GM23338 (cell line): ENCODE results near the gene NUP214. TPM values are rescaled to one million over a fixed set of nuclear protein-coding genes. Genes with fewer than 3 reads are reported as not detected.

Experiments used
- ATAC-seq: fragments of 200-7000 bp; cut with Tn5 transposase; 3 replicates; pipeline ENCODE4 v1.9.1; 2020
- DNase-seq: peaks from one replicate; pipeline ENCODE4 v3.0.0-alpha.2; 2015; ENCODE audit warnings: low spot score
- H2AFZ ChIP-seq: fragments of 200-600 bp; sonication (generic); 2 replicates; pipeline ENCODE4 v1.8.0; 2016; ENCODE audit warnings: antibody characterized with exemption, mild to moderate bottlenecking, moderate library complexity
- H3F3A ChIP-seq: fragments of 200-600 bp; sonication (generic); replicated peaks from 2 replicates; pipeline ENCODE4 v1.8.0; 2017; ENCODE audit warnings: antibody characterized with exemption, mixed run types, low read depth
- H3K27ac ChIP-seq: fragments of 200-600 bp; sonication (generic); 2 replicates; pipeline ENCODE4 v1.6.1; 2016; ENCODE audit warnings: low read depth
- H3K27me3 ChIP-seq: fragments of 200-600 bp; sonication (generic); 2 replicates; pipeline ENCODE4 v1.8.0; 2016; ENCODE audit warnings: mild to moderate bottlenecking, mixed run types, moderate library complexity; ENCODE audit not compliant: insufficient read depth
- H3K36me3 ChIP-seq: fragments of 200-600 bp; sonication (generic); 2 replicates; pipeline ENCODE4 v1.8.0; 2016; ENCODE audit warnings: mild to moderate bottlenecking; ENCODE audit not compliant: insufficient read depth
- H3K4me1 ChIP-seq: fragments of 200-600 bp; sonication (generic); 2 replicates; pipeline ENCODE4 v1.8.0; 2016; ENCODE audit warnings: mild to moderate bottlenecking, moderate library complexity; ENCODE audit not compliant: insufficient read depth
- H3K4me2 ChIP-seq: fragments of 200-600 bp; sonication (generic); 2 replicates; pipeline ENCODE4 v1.7.1; 2017; ENCODE audit warnings: mixed run types
- H3K4me3 ChIP-seq: fragments of 200-600 bp; sonication (generic); 2 replicates; pipeline ENCODE4 v1.6.1; 2016; ENCODE audit warnings: mixed run types
- H3K79me2 ChIP-seq: fragments of 200-600 bp; sonication (generic); replicated peaks from 2 replicates; pipeline ENCODE4 v1.8.0; 2017; ENCODE audit warnings: mild to moderate bottlenecking; ENCODE audit not compliant: insufficient read depth
- H3K9me2 ChIP-seq: fragments of 200-600 bp; sonication (generic); 2 replicates; pipeline ENCODE4 v1.8.0; 2017; ENCODE audit not compliant: insufficient read depth
- H4K20me1 ChIP-seq: fragments of 200-600 bp; sonication (generic); replicated peaks from 2 replicates; pipeline ENCODE4 v1.8.0; 2017; ENCODE audit warnings: mild to moderate bottlenecking; ENCODE audit not compliant: insufficient read depth
- H3K27ac Mint-ChIP-seq: 2 replicates; pipeline ENCODE4 v1.8.0; 2020; ENCODE audit warnings: inconsistent platforms, mild to moderate bottlenecking, moderate library complexity, mixed read lengths
- H3K27me3 Mint-ChIP-seq: 3 replicates; pipeline ENCODE4 v1.8.0; 2022; ENCODE audit warnings: low read depth, mild to moderate bottlenecking, moderate library complexity, mixed read lengths, inconsistent platforms; ENCODE audit not compliant: insufficient read depth, poor library complexity
- H3K36me3 Mint-ChIP-seq: 3 replicates; pipeline ENCODE4 v1.8.0; 2021; ENCODE audit warnings: low read depth, mild to moderate bottlenecking, inconsistent platforms, moderate library complexity, mixed read lengths
- H3K4me1 Mint-ChIP-seq: 3 replicates; pipeline ENCODE4 v1.8.0; 2020; ENCODE audit warnings: mild to moderate bottlenecking, inconsistent platforms, mixed read lengths
- H3K4me3 Mint-ChIP-seq: 3 replicates; pipeline ENCODE4 v1.8.0; 2021; ENCODE audit warnings: moderate library complexity, mild to moderate bottlenecking, inconsistent platforms, mixed read lengths
- H3K9me3 Mint-ChIP-seq: 3 replicates; pipeline ENCODE4 v1.8.0; 2020; ENCODE audit warnings: moderate library complexity, mild to moderate bottlenecking, inconsistent platforms, mixed read lengths
- EZH2 ChIP-seq: fragments of 200-600 bp; sonication (generic); IDR thresholded peaks from one replicate; pipeline ENCODE4 v1.8.0; 2017; ENCODE audit warnings: antibody characterized with exemption, mild to moderate bottlenecking, low read depth; ENCODE audit not compliant: unreplicated experiment
- NANOG ChIP-seq: IDR thresholded peaks from 2 replicates; pipeline ENCODE4 v1.6.1; 2016; ENCODE audit warnings: antibody characterized with exemption, borderline replicate concordance
- STAT1 ChIP-seq: IDR thresholded peaks from one replicate; pipeline ENCODE4 v1.6.1; 2016; ENCODE audit warnings: antibody characterized with exemption; ENCODE audit not compliant: unreplicated experiment
- ZNF331 ChIP-seq: fragments of 250-450 bp; sonication (Bioruptor Pico); IDR thresholded peaks from 2 replicates; pipeline ENCODE4 v1.5.0; 2020; ENCODE audit warnings: low read depth, mild to moderate bottlenecking, moderate library complexity
- polyA plus RNA-seq: library from polyadenylated mRNA; unstranded; fragments of >200 nt; fragmentation: Nextera tagmentation; extraction: Ambion mirVana; gene quantifications from 2 replicates; pipeline ENCODE4 v1.2.1, GENCODE V29; 2016
- total RNA-seq: library from RNA; depleted of rRNA; stranded (reverse); fragments of >200 nt; shearing (Covaris generic); gene quantifications from 2 replicates; pipeline ENCODE4 v1.2.3, GENCODE V29; 2014
- TF ChIP-seq, protein P1 (sequence below): IDR thresholded peaks from one replicate; pipeline ENCODE4 v1.6.1; 2018; ENCODE audit warnings: antibody characterized with exemption; ENCODE audit not compliant: unreplicated experiment
- TF ChIP-seq, protein P2 (sequence below), 2 experiments: fragments of 200-600 bp in 1 of 2; sonication (generic) in 1 of 2; conservative IDR thresholded peaks; 2 replicates each; pipeline versions ENCODE4 v1.5.1 to v1.6.1; 2016 to 2017; ENCODE audit warnings: antibody characterized with exemption in 2 of 2, low read depth in 2 of 2, mild to moderate bottlenecking in 2 of 2, moderate library complexity in 1 of 2
- TF ChIP-seq, protein P3 (sequence below): fragments of 250-450 bp; sonication (Bioruptor Pico); IDR thresholded peaks from 2 replicates; pipeline ENCODE4 v1.5.0; 2020; ENCODE audit warnings: mild to moderate bottlenecking, moderate library complexity

The NUP214 gene
- total and polyA plus RNA-seq, 2 experiments from 2014 or later, result 36.0 to 57.0 TPM

DNA sequence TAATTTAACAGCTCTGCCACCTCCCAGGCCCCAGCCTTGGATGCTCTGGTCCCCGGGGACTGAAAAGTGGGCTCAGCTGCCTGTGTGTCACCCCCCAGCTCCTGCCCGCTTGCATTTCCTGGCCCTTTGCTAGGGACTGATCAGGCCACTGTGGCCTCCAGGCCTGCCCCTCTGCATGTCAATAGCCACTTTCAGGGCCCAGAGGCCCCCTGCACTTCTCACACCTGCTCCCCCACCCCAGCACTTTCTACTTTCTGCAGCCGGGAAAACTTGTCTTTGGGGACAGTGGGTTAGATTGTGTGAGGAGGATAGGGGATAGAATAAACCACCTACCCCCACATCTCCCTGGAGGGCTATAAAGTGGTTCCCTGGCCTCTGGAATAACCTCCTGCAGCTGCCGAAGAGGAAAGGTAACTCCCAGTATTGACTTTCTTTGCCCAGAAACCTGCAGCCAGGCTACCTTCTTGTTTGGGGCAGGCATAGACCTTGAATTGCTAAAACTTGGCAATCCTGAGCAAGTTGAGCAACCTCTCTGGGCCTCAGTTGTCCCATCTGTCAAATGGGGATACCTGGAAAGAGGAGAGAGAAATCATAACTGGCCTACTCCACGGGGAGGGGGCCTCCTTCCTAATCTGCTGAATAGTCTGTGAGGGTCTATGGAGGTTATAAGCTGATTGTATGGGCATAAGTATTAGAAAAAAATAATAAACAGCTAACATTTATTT is 21.2 kb upstream of the NUP214 start (continued):
- TF ChIP-seq, protein P1, sequence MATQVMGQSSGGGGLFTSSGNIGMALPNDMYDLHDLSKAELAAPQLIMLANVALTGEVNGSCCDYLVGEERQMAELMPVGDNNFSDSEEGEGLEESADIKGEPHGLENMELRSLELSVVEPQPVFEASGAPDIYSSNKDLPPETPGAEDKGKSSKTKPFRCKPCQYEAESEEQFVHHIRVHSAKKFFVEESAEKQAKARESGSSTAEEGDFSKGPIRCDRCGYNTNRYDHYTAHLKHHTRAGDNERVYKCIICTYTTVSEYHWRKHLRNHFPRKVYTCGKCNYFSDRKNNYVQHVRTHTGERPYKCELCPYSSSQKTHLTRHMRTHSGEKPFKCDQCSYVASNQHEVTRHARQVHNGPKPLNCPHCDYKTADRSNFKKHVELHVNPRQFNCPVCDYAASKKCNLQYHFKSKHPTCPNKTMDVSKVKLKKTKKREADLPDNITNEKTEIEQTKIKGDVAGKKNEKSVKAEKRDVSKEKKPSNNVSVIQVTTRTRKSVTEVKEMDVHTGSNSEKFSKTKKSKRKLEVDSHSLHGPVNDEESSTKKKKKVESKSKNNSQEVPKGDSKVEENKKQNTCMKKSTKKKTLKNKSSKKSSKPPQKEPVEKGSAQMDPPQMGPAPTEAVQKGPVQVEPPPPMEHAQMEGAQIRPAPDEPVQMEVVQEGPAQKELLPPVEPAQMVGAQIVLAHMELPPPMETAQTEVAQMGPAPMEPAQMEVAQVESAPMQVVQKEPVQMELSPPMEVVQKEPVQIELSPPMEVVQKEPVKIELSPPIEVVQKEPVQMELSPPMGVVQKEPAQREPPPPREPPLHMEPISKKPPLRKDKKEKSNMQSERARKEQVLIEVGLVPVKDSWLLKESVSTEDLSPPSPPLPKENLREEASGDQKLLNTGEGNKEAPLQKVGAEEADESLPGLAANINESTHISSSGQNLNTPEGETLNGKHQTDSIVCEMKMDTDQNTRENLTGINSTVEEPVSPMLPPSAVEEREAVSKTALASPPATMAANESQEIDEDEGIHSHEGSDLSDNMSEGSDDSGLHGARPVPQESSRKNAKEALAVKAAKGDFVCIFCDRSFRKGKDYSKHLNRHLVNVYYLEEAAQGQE, result no peak
- TF ChIP-seq STAT1, result no peak

DNA sequence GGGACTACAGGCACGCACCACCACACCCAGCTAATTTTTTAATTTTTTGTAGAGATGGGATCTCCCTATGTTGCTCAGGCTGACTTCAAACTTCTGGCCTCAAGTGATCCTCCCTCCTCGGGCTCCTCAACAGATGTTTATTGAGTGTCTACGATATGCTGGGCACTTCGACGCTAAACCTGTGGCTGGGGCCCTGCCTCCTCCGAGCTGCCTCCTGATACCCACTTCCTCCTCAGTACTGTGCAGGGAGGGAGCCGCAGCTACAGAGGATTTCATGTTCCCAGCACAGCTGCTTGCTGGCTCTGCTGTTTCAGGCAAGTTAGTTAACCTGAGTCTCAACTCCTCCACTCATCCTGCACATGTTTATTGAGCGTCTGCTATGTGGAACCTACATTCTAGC is 19.4 kb upstream of the NUP214 start:
- H3K9me2 ChIP-seq, result no peaks in the 10 kb centered on the region
- H3K4me3 ChIP-seq, result no peak overlapping the region
- no peaks in the 10 kb centered on the region; the same call in 1 of the 2 replicates for H3K36me3 ChIP-seq
- H3K4me1 Mint-ChIP-seq, result peaks cover 48% of the 10 kb centered on the region
- no peak overlapping the region for H3K27ac ChIP-seq
- H3K79me2 ChIP-seq, result 0 out of 2 replicates have a peak, but pooled peaks cover 5% of the 10 kb centered on the region
- no peak overlapping the region for H3K4me2 ChIP-seq
- DNase-seq, result no peak
- no peak overlapping the region for H3K4me3 Mint-ChIP-seq
- no peak for ATAC-seq
- H3K27me3 Mint-ChIP-seq, result peaks cover 27% of the 10 kb centered on the region
- H3K27ac Mint-ChIP-seq, result peak overlapping the region; percentile 80
- H3K4me1 ChIP-seq, result peaks cover 34% of the 10 kb centered on the region
- H3K9me3 Mint-ChIP-seq, result no peaks in the 10 kb centered on the region; the same call in 2 of the 3 replicates
- 0 out of 2 replicates have a peak, but pooled peaks cover 6% of the 10 kb centered on the region for H4K20me1 ChIP-seq
- H3F3A ChIP-seq, result peaks cover 9% of the 10 kb centered on the region
- H2AFZ ChIP-seq, result no peak overlapping the region
- no peaks in the 10 kb centered on the region for H3K27me3 ChIP-seq
- H3K36me3 Mint-ChIP-seq, result peaks cover 52% of the 10 kb centered on the region
- TF ChIP-seq, protein P1, result no peak
- TF ChIP-seq, protein P2, sequence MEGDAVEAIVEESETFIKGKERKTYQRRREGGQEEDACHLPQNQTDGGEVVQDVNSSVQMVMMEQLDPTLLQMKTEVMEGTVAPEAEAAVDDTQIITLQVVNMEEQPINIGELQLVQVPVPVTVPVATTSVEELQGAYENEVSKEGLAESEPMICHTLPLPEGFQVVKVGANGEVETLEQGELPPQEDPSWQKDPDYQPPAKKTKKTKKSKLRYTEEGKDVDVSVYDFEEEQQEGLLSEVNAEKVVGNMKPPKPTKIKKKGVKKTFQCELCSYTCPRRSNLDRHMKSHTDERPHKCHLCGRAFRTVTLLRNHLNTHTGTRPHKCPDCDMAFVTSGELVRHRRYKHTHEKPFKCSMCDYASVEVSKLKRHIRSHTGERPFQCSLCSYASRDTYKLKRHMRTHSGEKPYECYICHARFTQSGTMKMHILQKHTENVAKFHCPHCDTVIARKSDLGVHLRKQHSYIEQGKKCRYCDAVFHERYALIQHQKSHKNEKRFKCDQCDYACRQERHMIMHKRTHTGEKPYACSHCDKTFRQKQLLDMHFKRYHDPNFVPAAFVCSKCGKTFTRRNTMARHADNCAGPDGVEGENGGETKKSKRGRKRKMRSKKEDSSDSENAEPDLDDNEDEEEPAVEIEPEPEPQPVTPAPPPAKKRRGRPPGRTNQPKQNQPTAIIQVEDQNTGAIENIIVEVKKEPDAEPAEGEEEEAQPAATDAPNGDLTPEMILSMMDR (conservative IDR thresholded peaks at IDR 0.05; ENCODE audit: low read depth in 2 of 2), result no peak
- TF ChIP-seq, protein P3, sequence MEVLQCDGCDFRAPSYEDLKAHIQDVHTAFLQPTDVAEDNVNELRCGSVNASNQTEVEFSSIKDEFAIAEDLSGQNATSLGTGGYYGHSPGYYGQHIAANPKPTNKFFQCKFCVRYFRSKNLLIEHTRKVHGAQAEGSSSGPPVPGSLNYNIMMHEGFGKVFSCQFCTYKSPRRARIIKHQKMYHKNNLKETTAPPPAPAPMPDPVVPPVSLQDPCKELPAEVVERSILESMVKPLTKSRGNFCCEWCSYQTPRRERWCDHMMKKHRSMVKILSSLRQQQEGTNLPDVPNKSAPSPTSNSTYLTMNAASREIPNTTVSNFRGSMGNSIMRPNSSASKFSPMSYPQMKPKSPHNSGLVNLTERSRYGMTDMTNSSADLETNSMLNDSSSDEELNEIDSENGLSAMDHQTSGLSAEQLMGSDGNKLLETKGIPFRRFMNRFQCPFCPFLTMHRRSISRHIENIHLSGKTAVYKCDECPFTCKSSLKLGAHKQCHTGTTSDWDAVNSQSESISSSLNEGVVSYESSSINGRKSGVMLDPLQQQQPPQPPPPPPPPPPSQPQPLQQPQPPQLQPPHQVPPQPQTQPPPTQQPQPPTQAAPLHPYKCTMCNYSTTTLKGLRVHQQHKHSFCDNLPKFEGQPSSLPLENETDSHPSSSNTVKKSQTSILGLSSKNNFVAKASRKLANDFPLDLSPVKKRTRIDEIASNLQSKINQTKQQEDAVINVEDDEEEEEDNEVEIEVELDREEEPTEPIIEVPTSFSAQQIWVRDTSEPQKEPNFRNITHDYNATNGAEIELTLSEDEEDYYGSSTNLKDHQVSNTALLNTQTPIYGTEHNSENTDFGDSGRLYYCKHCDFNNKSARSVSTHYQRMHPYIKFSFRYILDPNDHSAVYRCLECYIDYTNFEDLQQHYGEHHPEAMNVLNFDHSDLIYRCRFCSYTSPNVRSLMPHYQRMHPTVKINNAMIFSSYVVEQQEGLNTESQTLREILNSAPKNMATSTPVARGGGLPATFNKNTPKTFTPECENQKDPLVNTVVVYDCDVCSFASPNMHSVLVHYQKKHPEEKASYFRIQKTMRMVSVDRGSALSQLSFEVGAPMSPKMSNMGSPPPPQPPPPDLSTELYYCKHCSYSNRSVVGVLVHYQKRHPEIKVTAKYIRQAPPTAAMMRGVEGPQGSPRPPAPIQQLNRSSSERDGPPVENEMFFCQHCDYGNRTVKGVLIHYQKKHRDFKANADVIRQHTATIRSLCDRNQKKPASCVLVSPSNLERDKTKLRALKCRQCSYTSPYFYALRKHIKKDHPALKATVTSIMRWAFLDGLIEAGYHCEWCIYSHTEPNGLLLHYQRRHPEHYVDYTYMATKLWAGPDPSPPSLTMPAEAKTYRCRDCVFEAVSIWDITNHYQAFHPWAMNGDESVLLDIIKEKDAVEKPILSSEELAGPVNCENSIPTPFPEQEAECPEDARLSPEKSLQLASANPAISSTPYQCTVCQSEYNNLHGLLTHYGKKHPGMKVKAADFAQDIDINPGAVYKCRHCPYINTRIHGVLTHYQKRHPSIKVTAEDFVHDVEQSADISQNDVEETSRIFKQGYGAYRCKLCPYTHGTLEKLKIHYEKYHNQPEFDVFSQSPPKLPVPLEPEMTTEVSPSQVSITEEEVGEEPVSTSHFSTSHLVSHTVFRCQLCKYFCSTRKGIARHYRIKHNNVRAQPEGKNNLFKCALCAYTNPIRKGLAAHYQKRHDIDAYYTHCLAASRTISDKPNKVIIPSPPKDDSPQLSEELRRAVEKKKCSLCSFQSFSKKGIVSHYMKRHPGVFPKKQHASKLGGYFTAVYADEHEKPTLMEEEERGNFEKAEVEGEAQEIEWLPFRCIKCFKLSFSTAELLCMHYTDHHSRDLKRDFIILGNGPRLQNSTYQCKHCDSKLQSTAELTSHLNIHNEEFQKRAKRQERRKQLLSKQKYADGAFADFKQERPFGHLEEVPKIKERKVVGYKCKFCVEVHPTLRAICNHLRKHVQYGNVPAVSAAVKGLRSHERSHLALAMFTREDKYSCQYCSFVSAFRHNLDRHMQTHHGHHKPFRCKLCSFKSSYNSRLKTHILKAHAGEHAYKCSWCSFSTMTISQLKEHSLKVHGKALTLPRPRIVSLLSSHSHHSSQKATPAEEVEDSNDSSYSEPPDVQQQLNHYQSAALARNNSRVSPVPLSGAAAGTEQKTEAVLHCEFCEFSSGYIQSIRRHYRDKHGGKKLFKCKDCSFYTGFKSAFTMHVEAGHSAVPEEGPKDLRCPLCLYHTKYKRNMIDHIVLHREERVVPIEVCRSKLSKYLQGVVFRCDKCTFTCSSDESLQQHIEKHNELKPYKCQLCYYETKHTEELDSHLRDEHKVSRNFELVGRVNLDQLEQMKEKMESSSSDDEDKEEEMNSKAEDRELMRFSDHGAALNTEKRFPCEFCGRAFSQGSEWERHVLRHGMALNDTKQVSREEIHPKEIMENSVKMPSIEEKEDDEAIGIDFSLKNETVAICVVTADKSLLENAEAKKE, result no peak
- no peak for TF ChIP-seq ZNF331
- TF ChIP-seq NANOG, result no peak
- no peak for TF ChIP-seq EZH2
